ENCODE results near the gene CCDC158. TPM values are rescaled to one million over a fixed set of nuclear protein-coding genes. Genes with fewer than 3 reads are reported as not detected.

Gene CCDC158
- total and polyA plus RNA-seq, 2 of the 4 experiments (the other 2 are of a cell fraction): not detected

DNA sequence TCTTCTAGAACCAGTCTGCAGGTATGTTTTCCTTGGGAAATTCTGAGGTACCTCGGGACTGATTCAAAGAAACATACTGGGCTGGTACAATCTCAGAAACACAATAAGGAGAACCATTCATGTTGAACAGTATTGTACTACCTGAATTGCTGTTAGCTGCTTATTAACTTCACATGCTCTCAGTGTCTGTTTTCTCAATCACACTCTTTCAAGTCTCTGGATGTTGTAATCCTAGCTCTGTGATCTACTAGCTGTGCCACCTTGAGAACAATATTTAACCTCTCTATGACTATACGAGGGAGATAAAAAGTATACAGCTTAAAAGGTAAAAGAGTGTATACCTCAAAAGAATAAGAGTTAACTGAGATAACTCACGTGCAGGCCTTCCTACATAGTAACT lies 10.3 kb downstream of the CCDC158 start:
- dilution Hi-C loops (cut with HindIII; ENCODE audit: low sequenced_read_pairs, unreplicated experiment): no loop called here
- no TSS peak for BruUV-seq (replicated peaks)

More for the DNA sequence above, 10.3 kb downstream of the CCDC158 start:
- ATAC-seq (ENCODE audit: low read depth) (no peak), DNase-seq (no peak)
- Histone ChIP-seq H3K9ac (ENCODE audit: low read depth, low read length) (no peak overlapping the region), H2BK5ac (ENCODE audit: low read depth, low read length, poor library complexity, severe bottlenecking) (no peak overlapping the region), H3K9me3 (ENCODE audit: control insufficient read depth, insufficient read depth, low read length) (no peaks in the 10 kb centered on the region), H3K14ac (replicated peaks; ENCODE audit: low read depth, low read length) (no peak overlapping the region), H2BK120ac (ENCODE audit: low read depth, low read length) (no peak overlapping the region), H3K4me1 (ENCODE audit: control insufficient read depth, insufficient read depth, low read length) (no peaks in the 10 kb centered on the region), H3K56ac (ENCODE audit: extremely low read depth, insufficient read depth, low read length) (no peak overlapping the region), H4K5ac (ENCODE audit: low read depth, low read length) (no peak overlapping the region), H3K27ac (ENCODE audit: insufficient read depth, low read length) (no peak overlapping the region), H4K91ac (ENCODE audit: insufficient read depth, low read depth, low read length) (no peak overlapping the region), H4K20me1 (ENCODE audit: insufficient read depth, low read length) (no peaks in the 10 kb centered on the region), H3K4me3 (ENCODE audit: insufficient read depth, low read depth, low read length) (no peak overlapping the region), H3K27me3 (ENCODE audit: control insufficient read depth, insufficient read depth, low read length) (peaks cover 2% of the 10 kb centered on the region; the same call in 1 of the 2 replicates), H3K4ac (ENCODE audit: low read depth, low read length) (no peak overlapping the region), H3K23ac (ENCODE audit: low read depth, low read length) (no peak overlapping the region), H3K9me1 (ENCODE audit: insufficient read depth, low read length) (no peaks in the 10 kb centered on the region), H2BK20ac (ENCODE audit: low read depth, low read length) (no peak overlapping the region), H3K79me1 (ENCODE audit: low read depth in 1 of 2, low read length in 2 of 2) (no peaks in the 10 kb centered on the region), H2BK15ac (ENCODE audit: low read depth, low read length) (no peak overlapping the region), H2AFZ (replicated peaks; ENCODE audit: low read length, poor library complexity) (no peak overlapping the region), H4K8ac (ENCODE audit: low read depth in 2 of 2, low read length in 2 of 2) (no peak overlapping the region), H2AK9ac (replicated peaks; ENCODE audit: low read depth, low read length, poor library complexity) (no peak overlapping the region), H3K18ac (ENCODE audit: low read depth, low read length) (no peak overlapping the region), H3K4me2 (ENCODE audit: low read depth, low read length) (no peak overlapping the region), H3K36me3 (ENCODE audit: control insufficient read depth, insufficient read depth, low read length) (no peaks in the 10 kb centered on the region), H2AK5ac (ENCODE audit: low read depth, low read length) (no peak overlapping the region)
- ChIA-PET CTCF (no interaction called here), POLR2A (ENCODE audit: unreplicated experiment) (no interaction called here)
- TF ChIP-seq NFE2L2 (IDR thresholded peaks at IDR 0.05; ENCODE audit: low read depth, low read length) (no peak), BHLHE40 (IDR thresholded peaks at IDR 0.05; ENCODE audit: low read depth, low read length) (no peak), CHD1 (IDR thresholded peaks at IDR 0.05; ENCODE audit: low read depth, low read length) (no peak), ELK1 (IDR thresholded peaks at IDR 0.05; ENCODE audit: borderline replicate concordance, low read depth, low read length) (no peak), MXI1 (IDR thresholded peaks at IDR 0.05; ENCODE audit: borderline replicate concordance, low read depth, low read length) (no peak), FOS (IDR thresholded peaks at IDR 0.05; ENCODE audit: low read depth, low read length) (no peak), MAZ (IDR thresholded peaks at IDR 0.05; ENCODE audit: borderline replicate concordance, low read depth, low read length) (no peak), SMC3 (IDR thresholded peaks at IDR 0.05; ENCODE audit: low read depth, low read length) (no peak), RFX5 (IDR thresholded peaks at IDR 0.05; ENCODE audit: low read depth, low read length) (no peak), CTCF (conservative IDR thresholded peaks at IDR 0.05; ENCODE audit: low read depth, low read length) (no peak), CEBPB (IDR thresholded peaks at IDR 0.05; ENCODE audit: low read depth, low read length) (no peak), RAD21 (IDR thresholded peaks at IDR 0.05; ENCODE audit: low read length) (no peak), POLR2A (IDR thresholded peaks at IDR 0.05; ENCODE audit: low read depth, low read length) (no peak)
- TF ChIP-seq, protein P1, sequence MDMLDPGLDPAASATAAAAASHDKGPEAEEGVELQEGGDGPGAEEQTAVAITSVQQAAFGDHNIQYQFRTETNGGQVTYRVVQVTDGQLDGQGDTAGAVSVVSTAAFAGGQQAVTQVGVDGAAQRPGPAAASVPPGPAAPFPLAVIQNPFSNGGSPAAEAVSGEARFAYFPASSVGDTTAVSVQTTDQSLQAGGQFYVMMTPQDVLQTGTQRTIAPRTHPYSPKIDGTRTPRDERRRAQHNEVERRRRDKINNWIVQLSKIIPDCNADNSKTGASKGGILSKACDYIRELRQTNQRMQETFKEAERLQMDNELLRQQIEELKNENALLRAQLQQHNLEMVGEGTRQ (IDR thresholded peaks at IDR 0.05; ENCODE audit: low read depth, low read length): no peak
- WGBS, 2 experiments (ENCODE audit: extremely low coverage in 2 of 2, insufficient read length in 1 of 2): no CpG with 5 or more reads among the region's 3 CpGs
- in situ Hi-C loops (cut with MboI; ENCODE audit: low sequenced_read_pairs): no loop called here
- intact Hi-C loops (cut with micrococcal nuclease): no loop called here
